GM12878 (cell line): ENCODE results near the gene PLA2G15. TPM values are rescaled to one million over a fixed set of nuclear protein-coding genes. Genes with fewer than 3 reads are reported as not detected.

ENCODE experiments used
- ATAC-seq: fragments of 200-7000 bp; cut with Tn5 transposase; 3 replicates; pipeline ENCODE4 v1.9.1; 2020; ENCODE audit warnings: mild to moderate bottlenecking, moderate library complexity
- BruUV-seq: library from RNA; stranded (reverse); fragments of 400-500 nt; replicated peaks from 2 replicates; lab custom pipeline; 2021; lab: Mats Ljungman, UMichigan
- CTCF ChIA-PET: fragments of 300-600 bp; sonication (Branson Sonifier 250); formaldehyde crosslinking; extraction: SDS; loops from one replicate; lab custom pipeline; 2021; ENCODE audit warnings: inconsistent platforms; lab: Yijun Ruan, JAX
- POLR2A ChIA-PET: fragments of 350-600 bp; formaldehyde crosslinking; extraction: SDS; loops from one replicate; lab custom pipeline; 2021; ENCODE audit warnings: inconsistent platforms; lab: Charles Lee
- RAD21 ChIA-PET: fragments of 300-600 bp; sonication (Branson Sonifier 250); formaldehyde crosslinking; loops from one replicate; lab custom pipeline; 2023; ENCODE audit warnings: antibody characterized with exemption; ENCODE audit not compliant: unreplicated experiment; lab: Charles Lee
- SMC1A ChIA-PET: fragments of 300-600 bp; sonication (Branson Sonifier 250); formaldehyde crosslinking; loops from one replicate; lab custom pipeline; 2023; ENCODE audit not compliant: unreplicated experiment, uncharacterized antibody; lab: Charles Lee
- DNase-seq: peaks from one replicate; pipeline ENCODE4 v3.0.0-alpha.2; 2011; ENCODE audit warnings: low read depth, low spot score
- FAIRE-seq: peaks from 3 replicates; lab custom pipeline; 2011; peaks lifted over from hg19 to GRCh38; lab: Jason Lieb, UNC
- H2AFZ ChIP-seq: 2 replicates; pipeline ENCODE4 v1.6.0; 2011; ENCODE audit warnings: low read depth, low read length, control low read depth; ENCODE audit not compliant: control insufficient read depth
- H3K27ac ChIP-seq: 2 replicates; pipeline ENCODE4 v1.5.1; 2011; ENCODE audit warnings: control low read depth; ENCODE audit not compliant: control insufficient read depth, insufficient read depth
- H3K27me3 ChIP-seq, 2 experiments: replicated peaks in 1 of 2; 2 replicates each; pipeline versions ENCODE4 v1.6.0 to v1.6.1; 2011; ENCODE audit warnings: low read length in 1 of 2; ENCODE audit not compliant: control insufficient read depth in 2 of 2, insufficient read depth in 2 of 2
- H3K36me3 ChIP-seq, 2 experiments: 2 replicates each; pipeline ENCODE4 v1.5.1; 2011; ENCODE audit warnings: low read length in 1 of 2; ENCODE audit not compliant: control insufficient read depth in 2 of 2, insufficient read depth in 2 of 2
- H3K4me1 ChIP-seq: 2 replicates; pipeline ENCODE4 v1.6.1; 2011; ENCODE audit warnings: mild to moderate bottlenecking, low read length, moderate library complexity, mixed read lengths; ENCODE audit not compliant: control insufficient read depth, insufficient read depth
- H3K4me2 ChIP-seq: 2 replicates; pipeline ENCODE4 v1.6.0; 2011; ENCODE audit warnings: control low read depth; ENCODE audit not compliant: control insufficient read depth, insufficient read depth
- H3K4me3 ChIP-seq: fragments of 200-600 bp; sonication (generic); 2 replicates; pipeline ENCODE4 v1.5.1; 2016
- H3K79me2 ChIP-seq: 2 replicates; pipeline ENCODE4 v1.6.0; 2011; ENCODE audit warnings: low read length; ENCODE audit not compliant: control insufficient read depth, insufficient read depth
- H3K9ac ChIP-seq: 2 replicates; pipeline ENCODE4 v1.8.0; 2011; ENCODE audit warnings: low read length, control low read depth, mixed read lengths; ENCODE audit not compliant: control insufficient read depth, insufficient read depth
- H3K9me3 ChIP-seq: replicated peaks from 3 replicates; pipeline ENCODE4 v1.5.1; 2011; ENCODE audit warnings: mild to moderate bottlenecking, low read length; ENCODE audit not compliant: control insufficient read depth, insufficient read depth
- H4K20me1 ChIP-seq: 2 replicates; pipeline ENCODE4 v1.6.0; 2011; ENCODE audit not compliant: control insufficient read depth, insufficient read depth
- ASH2L ChIP-seq: fragments of 300-600, 200-600 bp; sonication (generic); IDR thresholded peaks from 2 replicates; pipeline ENCODE4 v1.6.1; 2017; ENCODE audit warnings: low read depth, mild to moderate bottlenecking, borderline replicate concordance
- BCL3 ChIP-seq: IDR thresholded peaks from 2 replicates; pipeline ENCODE4 v1.6.1; 2011; ENCODE audit warnings: borderline replicate concordance, low read depth, mild to moderate bottlenecking, moderate library complexity, low read length; ENCODE audit not compliant: insufficient read depth, poor library complexity, severe bottlenecking
- CEBPZ ChIP-seq: fragments of 150-350 bp; IDR thresholded peaks from 2 replicates; pipeline ENCODE4 v1.6.1; 2016; ENCODE audit warnings: low read depth, low read length
- EP300 ChIP-seq, 2 experiments: fragments of 150-350 bp in 1 of 2; IDR thresholded peaks; 2 replicates each; pipeline ENCODE4 v1.6.1; 2011 to 2012; ENCODE audit warnings: low read depth in 2 of 2, low read length in 2 of 2, borderline replicate concordance in 1 of 2, improper control_type of control experiment in 1 of 2, inconsistent platforms in 1 of 2; ENCODE audit not compliant: control insufficient read depth in 1 of 2
- FOS ChIP-seq: IDR thresholded peaks from 3 replicates; pipeline ENCODE4 v1.6.1; 2011; ENCODE audit warnings: borderline replicate concordance; ENCODE audit not compliant: insufficient read length; ENCODE audit errors: extremely low read depth
- HDGF ChIP-seq: fragments of 450-650 bp; IDR thresholded peaks from 2 replicates; pipeline ENCODE4 v1.6.1; 2016; ENCODE audit warnings: antibody characterized with exemption
- IKZF1 ChIP-seq: fragments of 450-650 bp; conservative IDR thresholded peaks from 2 replicates; pipeline ENCODE4 v1.6.1; 2017; ENCODE audit warnings: antibody characterized with exemption, mild to moderate bottlenecking
- IRF3 ChIP-seq: fragments of 450-650 bp; IDR thresholded peaks from 2 replicates; pipeline ENCODE4 v1.6.1; 2014; ENCODE audit warnings: mild to moderate bottlenecking
- NRF1 ChIP-seq: conservative IDR thresholded peaks from 2 replicates; pipeline ENCODE4 v1.6.1; 2011; ENCODE audit warnings: mild to moderate bottlenecking, low read depth, low read length, improper control_type of control experiment
- POLR2A ChIP-seq: IDR thresholded peaks from 2 replicates; pipeline ENCODE4 v1.6.1; 2011; ENCODE audit warnings: low read depth, mild to moderate bottlenecking, low read length
- RELA ChIP-seq: fragments of 450-650 bp; IDR thresholded peaks from 2 replicates; pipeline ENCODE4 v1.8.0; 2014; ENCODE audit warnings: borderline replicate concordance; ENCODE audit not compliant: partially characterized antibody
- SIX5 ChIP-seq: IDR thresholded peaks from 2 replicates; pipeline ENCODE4 v1.6.1; 2011; ENCODE audit warnings: mild to moderate bottlenecking, low read depth, low read length, moderate library complexity; ENCODE audit not compliant: severe bottlenecking
- TCF3 ChIP-seq: IDR thresholded peaks from 2 replicates; pipeline ENCODE4 v1.6.1; 2012; ENCODE audit warnings: low read depth, mild to moderate bottlenecking, low read length, borderline replicate concordance; ENCODE audit not compliant: insufficient read depth
- WGBS: methylation state at CpG from one replicate; pipeline ENCODE4 v1.1.6; 2016; ENCODE audit warnings: low lambda C conversion rate; ENCODE audit not compliant: insufficient replicate concordance, insufficient coverage; ENCODE audit errors: missing lambda C conversion rate; 5-methylcytosine and 5-hydroxymethylcytosine counted together
- in situ Hi-C: fragments of 300-500 bp; cut with MboI; formaldehyde crosslinking; loops from 9 replicates; pipeline ENCODE4 v1.14.3; 2018; ENCODE audit warnings: mixed read lengths
- intact Hi-C: fragments of 100-400 bp; cut with micrococcal nuclease; formaldehyde crosslinking; loops from one replicate; pipeline ENCODE4 v1.14.2; 2022; ENCODE audit not compliant: unreplicated experiment
- polyA plus RNA-seq, 11 experiments: library from polyadenylated mRNA; depleted of rRNA in 4 of 11; unstranded in 6 of 11; stranded (reverse) in 5 of 11; fragments of >200 nt; fragmentation: Nextera tagmentation in 4 of 11; fragmentation: Illumina TruSeq in 1 of 11; extraction: Ambion mirVana in 4 of 11; extraction: Trizol in 1 of 11; gene quantifications; 1 replicate in 1 of 11; 2 replicates in 10 of 11; pipeline versions ENCODE4 v1.2.1 to v1.2.3, GENCODE V29; 2011 to 2016; ENCODE audit warnings: inconsistent platforms in 2 of 11, missing spikeins in 2 of 11, low read depth in 1 of 11
- total RNA-seq, 4 experiments: library from RNA; depleted of rRNA in 3 of 4; stranded (reverse); fragments of >200 nt in 3 of 4; fragmentation: Illumina TruSeq in 1 of 4; extraction: Trizol in 1 of 4; gene quantifications; 2 replicates each; pipeline versions ENCODE4 v1.2.1 to v1.2.3, GENCODE V29; 2013 to 2021

PLA2G15 gene
- total and polyA plus RNA-seq, 10 of the 15 experiments (the other 5 are each of a cell fraction or from before 2014, with no cell fraction given): 0.31 to 9.4 (median 6.8) TPM

- peak; percentile 11 for TF ChIP-seq RELA
- TF ChIP-seq BCL3: no peak
- peak; percentile 87 for TF ChIP-seq POLR2A
- TF ChIP-seq IRF3: 0 out of 2 replicates have a peak, but pooled peaks have one; percentile 8
- TF ChIP-seq TCF3: no peak
- peak; percentile 92 for TF ChIP-seq HDGF
These were observed at the start of gene PLA2G15 (continued) for GRCh38 chr16:68244903-68245853.

- Histone ChIP-seq H3K79me2 (no peaks in the 10 kb centered on the region), H4K20me1 (no peaks in the 10 kb centered on the region), H3K9me3 (no peaks in the 10 kb centered on the region), H3K4me2 (no peak overlapping the region), H3K27ac (no peak overlapping the region), H3K4me3 (no peak overlapping the region), H3K27me3 (no peaks in the 10 kb centered on the region), H3K4me1 (0 out of 2 replicates have a peak, but pooled peaks cover 3% of the 10 kb centered on the region), H2AFZ (no peak overlapping the region), H3K9ac (no peak overlapping the region), H3K36me3 (peaks cover 0 to 2% of the 10 kb centered on the region in 2 experiments; a peak in 2 of 4 replicates)
- in situ Hi-C loops: no loop called here
- ChIA-PET RAD21 (no interaction called here), CTCF (no interaction called here), SMC1A (interaction anchor here (1.0 kb wide), 1 partner anchor 78 kb away, joined by 3 read pairs; no protein-coding TSS in a partner anchor), POLR2A (no interaction called here)
- intact Hi-C loops: no loop called here
- no peak for DNase-seq
- BruUV-seq: no TSS peak
- no peak for ATAC-seq
- FAIRE-seq: peak; percentile 66
- WGBS: 100% methylated on average over 2 of the region's 2 CpGs
- TF ChIP-seq IKZF1 (no peak), FOS (no peak), CEBPZ (no peak), NRF1 (no peak), EP300 (IDR thresholded peaks at IDR 0.05; ENCODE audit: borderline replicate concordance in 1 of 2, control insufficient read depth in 1 of 2, low read depth in 2 of 2, low read length in 2 of 2) (no peak), SIX5 (no peak), ASH2L (no peak)
These were observed 47.9 kb upstream of the PLA2G15 start for GRCh38 chr16:68197250-68197649.
